Upper lobe of right lung (tissue), 1 donor: ENCODE data around the gene BASP1. TPM values are rescaled to one million over a fixed set of nuclear protein-coding genes. Genes with fewer than 3 reads are reported as not detected.
A peak's percentile ranks its signal among the peaks of the same experiment; 100 is the strongest.

Experiments used
- ATAC-seq: fragments of 200-7000 bp; cut with Tn5 transposase; one replicate; pipeline ENCODE4 v1.9.1; 2020; ENCODE audit warnings: mild to moderate bottlenecking, moderate library complexity
- DNase-seq: peaks from one replicate; pipeline ENCODE4 v3.0.0-alpha.2; 2020
- H3K27ac ChIP-seq: fragments of 200-600 bp; one replicate; pipeline ENCODE4 v1.8.0; 2022
- H3K27me3 ChIP-seq: fragments of 200-600 bp; one replicate; pipeline ENCODE4 v1.8.0; 2022; ENCODE audit warnings: mild to moderate bottlenecking
- H3K36me3 ChIP-seq: fragments of 200-600 bp; one replicate; pipeline ENCODE4 v1.8.0; 2022
- H3K4me1 ChIP-seq: fragments of 200-600 bp; one replicate; pipeline ENCODE4 v1.8.0; 2022
- H3K4me3 ChIP-seq: fragments of 200-600 bp; one replicate; pipeline ENCODE4 v1.8.0; 2022; ENCODE audit warnings: mild to moderate bottlenecking
- H3K9me3 ChIP-seq: fragments of 200-600 bp; one replicate; pipeline ENCODE4 v1.8.0; 2022
- intact Hi-C: fragments of 100-400 bp; cut with DNase I; formaldehyde crosslinking; loops from one replicate; pipeline ENCODE4 v1.11.0; 2022
- total RNA-seq: library from RNA; stranded (reverse); fragmentation: NEBNext Ultra II Directional; extraction: Animal tissue kit (Norgen Biotek cat#: 25700); gene quantifications from one replicate; pipeline ENCODE4 v1.2.1, GENCODE V29; 2021
- TF ChIP-seq, protein P1 (sequence below): fragments of 200-600 bp; IDR thresholded peaks from one replicate; pipeline ENCODE4 v1.8.0; 2022; ENCODE audit warnings: antibody characterized with exemption
- donor health status: DM: no; HTN: yes; CAD: no; lungs with severe emphysema.

The BASP1 gene
- total RNA-seq, 1 donor from 2014 or later: 31.1 TPM

DNA sequence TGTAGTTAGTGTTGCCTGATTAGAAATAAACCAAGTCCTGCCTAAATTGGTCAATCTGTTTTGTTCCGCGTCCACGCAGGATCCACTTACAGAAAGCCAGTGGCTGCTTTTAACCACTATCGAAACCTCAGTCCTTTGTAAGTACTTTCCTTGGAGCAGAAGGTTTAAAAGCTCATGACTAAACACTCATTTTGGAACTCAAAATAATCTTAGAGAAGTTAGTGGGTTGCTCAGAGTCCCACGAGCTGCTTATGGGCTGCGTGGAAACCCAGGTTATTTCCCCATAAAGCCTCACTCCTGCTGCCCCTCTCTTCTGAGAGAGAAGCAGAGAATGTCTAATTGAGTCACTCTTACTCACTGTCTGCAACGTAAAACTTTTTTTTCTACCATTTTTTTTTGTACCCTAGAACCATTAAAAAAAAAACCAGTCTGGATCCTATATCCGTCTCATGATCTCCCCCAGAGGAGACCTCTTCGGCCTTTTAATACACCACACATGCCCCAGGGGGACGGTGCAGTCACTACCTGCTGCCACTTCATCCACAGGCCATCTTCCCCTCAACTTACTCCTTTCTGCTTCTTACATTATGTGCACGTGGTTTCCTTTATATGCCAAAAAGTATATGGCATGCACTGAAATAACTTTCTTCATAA is 7.6 kb downstream of the BASP1 start:
- Histone ChIP-seq H3K36me3 (no peaks in the 10 kb centered on the region), H3K27ac (no peak overlapping the region), H3K4me1 (no peaks in the 10 kb centered on the region), H3K27me3 (no peaks in the 10 kb centered on the region), H3K9me3 (no peaks in the 10 kb centered on the region), H3K4me3 (no peak overlapping the region)
- ATAC-seq: peak; percentile 23
- no peak for DNase-seq
- intact Hi-C loops: no loop called here
- TF ChIP-seq, protein P1, sequence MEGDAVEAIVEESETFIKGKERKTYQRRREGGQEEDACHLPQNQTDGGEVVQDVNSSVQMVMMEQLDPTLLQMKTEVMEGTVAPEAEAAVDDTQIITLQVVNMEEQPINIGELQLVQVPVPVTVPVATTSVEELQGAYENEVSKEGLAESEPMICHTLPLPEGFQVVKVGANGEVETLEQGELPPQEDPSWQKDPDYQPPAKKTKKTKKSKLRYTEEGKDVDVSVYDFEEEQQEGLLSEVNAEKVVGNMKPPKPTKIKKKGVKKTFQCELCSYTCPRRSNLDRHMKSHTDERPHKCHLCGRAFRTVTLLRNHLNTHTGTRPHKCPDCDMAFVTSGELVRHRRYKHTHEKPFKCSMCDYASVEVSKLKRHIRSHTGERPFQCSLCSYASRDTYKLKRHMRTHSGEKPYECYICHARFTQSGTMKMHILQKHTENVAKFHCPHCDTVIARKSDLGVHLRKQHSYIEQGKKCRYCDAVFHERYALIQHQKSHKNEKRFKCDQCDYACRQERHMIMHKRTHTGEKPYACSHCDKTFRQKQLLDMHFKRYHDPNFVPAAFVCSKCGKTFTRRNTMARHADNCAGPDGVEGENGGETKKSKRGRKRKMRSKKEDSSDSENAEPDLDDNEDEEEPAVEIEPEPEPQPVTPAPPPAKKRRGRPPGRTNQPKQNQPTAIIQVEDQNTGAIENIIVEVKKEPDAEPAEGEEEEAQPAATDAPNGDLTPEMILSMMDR: no peak

DNA sequence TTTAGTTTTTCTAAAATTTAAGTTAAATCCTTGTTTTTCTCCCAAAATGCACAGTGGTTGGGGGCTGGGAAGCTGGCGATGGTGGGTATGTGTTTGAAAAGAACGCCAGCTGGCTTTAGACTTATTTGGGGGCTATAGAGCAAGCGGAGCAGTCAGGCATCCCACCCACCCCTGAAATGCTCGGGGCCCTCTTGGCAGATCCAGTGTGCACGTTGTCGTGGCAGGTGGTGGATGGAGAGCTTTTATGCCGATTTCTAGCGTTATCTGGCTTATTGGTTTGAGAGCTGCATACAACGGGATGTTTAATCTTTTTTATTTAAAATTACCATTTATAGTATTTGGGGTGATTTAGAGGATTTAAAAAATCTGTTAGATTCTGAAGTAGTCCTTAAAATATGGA is 8.1 kb downstream of the BASP1 start:
- DNase-seq (no peak), ATAC-seq (no peak)
- TF ChIP-seq, protein P1: no peak

DNA sequence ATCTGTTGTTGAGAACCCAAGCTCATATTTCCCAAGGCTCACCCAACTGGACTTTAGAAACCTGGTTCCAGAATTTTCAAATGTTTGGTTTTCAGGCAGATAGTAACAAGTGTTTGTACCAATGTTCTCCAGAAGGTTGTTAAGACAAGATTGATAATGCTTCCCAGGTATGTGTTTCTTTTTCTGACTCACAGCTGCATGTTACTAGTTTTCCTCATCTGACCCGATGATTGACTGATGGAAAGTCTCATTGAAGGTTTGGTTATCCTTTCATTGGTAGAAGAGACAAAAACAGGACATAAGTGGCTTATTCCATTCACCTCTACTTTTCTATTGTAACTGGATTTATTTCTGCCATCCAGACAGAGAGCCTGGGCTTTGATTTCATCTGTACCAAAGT is 10.4 kb downstream of the BASP1 start:
- Histone ChIP-seq H3K27ac (no peak overlapping the region), H3K27me3 (no peaks in the 10 kb centered on the region), H3K9me3 (no peaks in the 10 kb centered on the region), H3K4me1 (no peaks in the 10 kb centered on the region), H3K36me3 (no peaks in the 10 kb centered on the region), H3K4me3 (no peak overlapping the region)
- ATAC-seq: no peak
- intact Hi-C loops: no loop called here
- TF ChIP-seq, protein P1: no peak
- no peak for DNase-seq

More for the DNA sequence above, 8.1 kb downstream of the BASP1 start:
- Histone ChIP-seq H3K4me3 (no peak overlapping the region), H3K4me1 (no peaks in the 10 kb centered on the region), H3K27me3 (no peaks in the 10 kb centered on the region), H3K9me3 (no peaks in the 10 kb centered on the region), H3K27ac (no peak overlapping the region), H3K36me3 (no peaks in the 10 kb centered on the region)
- intact Hi-C loops: no loop called here

DNA sequence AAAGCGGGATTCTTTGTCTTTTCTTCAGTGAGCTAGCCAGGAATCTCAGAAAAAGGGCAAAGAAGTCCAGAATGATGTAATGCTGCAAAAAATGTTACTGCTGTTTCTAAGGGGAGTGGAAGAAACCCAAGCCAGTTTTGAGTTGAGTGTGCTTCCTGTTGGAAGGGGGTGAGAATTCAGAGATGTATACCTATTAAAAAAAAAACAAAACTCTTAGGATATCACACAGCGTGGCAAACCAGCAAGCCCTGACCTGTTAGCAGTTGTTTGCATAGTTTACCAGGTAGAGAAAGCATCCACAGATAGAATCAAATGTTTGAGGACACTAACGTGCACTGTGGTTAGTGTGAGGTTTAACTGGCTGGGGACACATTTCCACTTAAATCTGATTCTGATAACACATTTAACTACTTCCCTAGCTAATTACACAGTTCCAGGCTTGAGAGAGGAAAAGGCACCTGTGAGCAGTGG is 11.4 kb downstream of the BASP1 start:
- Histone ChIP-seq H3K27ac (no peak overlapping the region), H3K9me3 (no peaks in the 10 kb centered on the region), H3K4me3 (no peak overlapping the region), H3K4me1 (no peaks in the 10 kb centered on the region), H3K27me3 (no peaks in the 10 kb centered on the region), H3K36me3 (no peaks in the 10 kb centered on the region)
- DNase-seq (no peak), ATAC-seq (no peak)
- intact Hi-C loops: no loop called here
- TF ChIP-seq, protein P1: no peak

DNA sequence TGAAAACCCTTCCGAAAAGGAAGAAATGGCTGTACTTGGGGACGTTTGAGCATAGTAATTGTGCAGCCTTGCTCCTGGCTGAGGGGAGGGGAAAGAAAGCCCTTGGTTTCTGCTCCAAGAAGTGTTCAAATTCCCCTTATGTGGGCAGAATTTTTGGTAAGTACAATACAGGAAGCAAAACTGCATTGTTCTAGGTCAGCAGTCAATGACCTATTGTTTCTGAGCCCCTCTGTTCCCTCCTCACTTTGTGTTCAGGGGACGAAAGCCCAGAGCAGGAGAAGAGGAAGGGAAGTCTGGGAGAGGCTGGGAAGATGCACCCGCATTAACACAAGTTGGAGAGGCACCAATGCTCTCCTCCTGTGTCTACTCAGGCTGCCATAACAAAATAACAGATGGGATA is 11.9 kb downstream of the BASP1 start:
- DNase-seq (no peak), ATAC-seq (peak; percentile 12)
- H3K27ac ChIP-seq: no peak overlapping the region
- no peaks in the 10 kb centered on the region for H3K9me3 ChIP-seq
- no peaks in the 10 kb centered on the region for H3K27me3 ChIP-seq
- no peak overlapping the region for H3K4me3 ChIP-seq
- TF ChIP-seq, protein P1: no peak
- intact Hi-C loops: no loop called here
- no peaks in the 10 kb centered on the region for H3K4me1 ChIP-seq
- H3K36me3 ChIP-seq: no peaks in the 10 kb centered on the region

DNA sequence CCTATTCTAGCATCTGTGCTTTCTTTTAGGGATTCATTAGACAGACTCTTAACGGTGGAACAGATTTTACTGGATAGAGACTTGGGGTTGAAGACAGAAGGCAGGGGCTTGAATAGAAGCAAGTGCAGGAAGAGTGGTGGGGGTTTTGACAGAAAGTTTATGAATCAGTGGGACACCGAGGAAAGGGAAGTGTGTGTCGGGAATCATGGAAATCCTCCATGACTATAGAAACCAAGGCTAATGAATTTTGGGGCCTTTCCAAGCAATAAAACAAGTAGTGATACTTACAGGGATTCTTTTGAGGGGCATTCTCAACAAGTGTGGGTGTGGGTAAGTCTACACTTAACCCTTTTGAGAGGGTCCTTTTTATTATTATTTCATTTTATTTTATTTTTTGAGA is 12.8 kb downstream of the BASP1 start:
- no peaks in the 10 kb centered on the region for H3K36me3 ChIP-seq
- no peaks in the 10 kb centered on the region for H3K27me3 ChIP-seq

More for the DNA sequence above, 12.8 kb downstream of the BASP1 start:
- Histone ChIP-seq H3K9me3 (no peaks in the 10 kb centered on the region), H3K4me1 (no peaks in the 10 kb centered on the region), H3K27ac (no peak overlapping the region), H3K4me3 (no peak overlapping the region)
- ATAC-seq (no peak), DNase-seq (no peak)
- intact Hi-C loops: no loop called here
- TF ChIP-seq, protein P1: no peak
